ENCODE data around the gene SLC25A1.

The SLC25A1 gene

GRCh38 chr22:19142394-19142793 is 36.1 kb downstream of the SLC25A1 start:
- TF ChIP-seq CTCF (IDR thresholded peaks at IDR 0.05; ENCODE audit: control insufficient read depth, extremely low read depth, insufficient read depth) = no peak
- DNase-seq (ENCODE audit: low read depth) = no peak
- H3K4me3 ChIP-seq (ENCODE audit: low read depth, low read length) = no peak overlapping the region

- TF ChIP-seq CTCF (IDR thresholded peaks at IDR 0.05; ENCODE audit: control insufficient read depth, extremely low read depth, insufficient read depth) = no peak
- no peak overlapping the region for H3K4me3 ChIP-seq (ENCODE audit: low read depth, low read length)
- no peak for DNase-seq (ENCODE audit: low read depth)
These were observed 38.6 kb downstream of the SLC25A1 start for GRCh38 chr22:19139974-19140373.

GRCh38 chr22:19139001-19139356 is 39.6 kb downstream of the SLC25A1 start:
- H3K4me3 ChIP-seq (ENCODE audit: low read depth, low read length) = no peak overlapping the region
- TF ChIP-seq CTCF (IDR thresholded peaks at IDR 0.05; ENCODE audit: control insufficient read depth, extremely low read depth, insufficient read depth) = no peak
- DNase-seq (ENCODE audit: low read depth) = no peak

- no peak overlapping the region for H3K4me3 ChIP-seq (ENCODE audit: low read depth, low read length)
- DNase-seq (ENCODE audit: low read depth) = no peak
- TF ChIP-seq CTCF (IDR thresholded peaks at IDR 0.05; ENCODE audit: control insufficient read depth, extremely low read depth, insufficient read depth) = no peak
These were observed 40.1 kb downstream of the SLC25A1 start for GRCh38 chr22:19138217-19139000.

GRCh38 chr22:19137384-19138216 is 40.9 kb downstream of the SLC25A1 start:
- H3K4me3 ChIP-seq (ENCODE audit: low read depth, low read length) = no peak overlapping the region
- TF ChIP-seq CTCF (IDR thresholded peaks at IDR 0.05; ENCODE audit: control insufficient read depth, extremely low read depth, insufficient read depth) = no peak
- DNase-seq (ENCODE audit: low read depth) = no peak

GRCh38 chr22:19136915-19137314 is 41.6 kb downstream of the SLC25A1 start:
- TF ChIP-seq CTCF (IDR thresholded peaks at IDR 0.05; ENCODE audit: control insufficient read depth, extremely low read depth, insufficient read depth) = no peak
- DNase-seq (ENCODE audit: low read depth) = no peak
- no peak overlapping the region for H3K4me3 ChIP-seq (ENCODE audit: low read depth, low read length)
